Mucosa of rectum (tissue), 2 donors: ENCODE results near the gene TNFSF18.
"Not testable (repeated sequence)": the region's sequence is repeated elsewhere in the genome, so short reads cannot be mapped to it uniquely, and the experiment has no call there.

ENCODE experiments used
- H3K27ac ChIP-seq, 2 donors: one replicate each; pipeline ENCODE4 v1.7.0; 2013; ENCODE audit warnings: inconsistent platforms in 2 of 2, low read depth in 2 of 2, low read length in 2 of 2
- H3K27me3 ChIP-seq, 2 donors: one replicate each; pipeline ENCODE4 v1.7.0; 2013; ENCODE audit warnings: low read length in 2 of 2; ENCODE audit not compliant: control insufficient read depth in 2 of 2, insufficient read depth in 2 of 2
- H3K36me3 ChIP-seq, 2 donors: one replicate each; pipeline ENCODE4 v1.7.0; 2013; ENCODE audit warnings: low read length in 2 of 2; ENCODE audit not compliant: control insufficient read depth in 2 of 2, insufficient read depth in 2 of 2
- H3K4me1 ChIP-seq, 2 donors: one replicate each; pipeline ENCODE4 v1.7.0; 2013; ENCODE audit warnings: low read length in 2 of 2, mild to moderate bottlenecking in 1 of 2; ENCODE audit not compliant: control insufficient read depth in 2 of 2, insufficient read depth in 2 of 2
- H3K4me3 ChIP-seq, 2 donors: one replicate each; pipeline ENCODE4 v1.7.0; 2013; ENCODE audit warnings: low read length in 2 of 2
- H3K9ac ChIP-seq, 2 donors: one replicate each; pipeline ENCODE4 v1.7.0; 2013; ENCODE audit warnings: low read length in 2 of 2, low read depth in 1 of 2, mild to moderate bottlenecking in 1 of 2
- H3K9me3 ChIP-seq, 2 donors: one replicate each; pipeline ENCODE4 v1.7.0; 2013; ENCODE audit warnings: low read length in 2 of 2; ENCODE audit not compliant: control insufficient read depth in 2 of 2
- donor health status: healthy.
- donor health status: Normal muscosa, but diverticular disease.

Gene TNFSF18, protein sequence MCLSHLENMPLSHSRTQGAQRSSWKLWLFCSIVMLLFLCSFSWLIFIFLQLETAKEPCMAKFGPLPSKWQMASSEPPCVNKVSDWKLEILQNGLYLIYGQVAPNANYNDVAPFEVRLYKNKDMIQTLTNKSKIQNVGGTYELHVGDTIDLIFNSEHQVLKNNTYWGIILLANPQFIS

DNA sequence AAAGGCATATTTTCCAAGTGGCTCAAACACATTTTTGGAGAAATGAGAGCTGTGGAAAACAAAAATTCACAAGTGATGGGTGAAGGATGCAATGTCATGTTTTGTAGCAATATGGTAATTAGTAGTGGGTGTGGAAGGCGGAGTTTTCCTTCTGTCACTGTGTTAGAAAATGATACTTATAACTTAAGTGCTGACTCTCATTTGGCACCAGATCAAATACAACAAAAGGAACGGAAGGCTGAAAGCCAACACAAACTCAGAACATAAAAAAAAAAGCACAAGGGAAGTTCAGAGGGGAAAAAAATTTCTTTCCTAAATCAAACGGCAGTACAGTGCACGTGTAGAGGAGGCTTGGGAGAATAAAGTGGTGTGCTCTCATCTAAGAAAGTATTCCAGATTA is at the start of gene TNFSF18:
TSS of gene TNFSF18 (minus strand) at position 77 of the 400 bp plus-strand sequence. CDS start at position 32, 45 bp downstream.
- H3K9me3 ChIP-seq = no peaks in the 10 kb centered on the region
- H3K27me3 ChIP-seq = no peaks in the 10 kb centered on the region
- H3K4me3 ChIP-seq = no peak within 1 kb of the TSS
- H3K4me1 ChIP-seq = peaks cover 0 to 2% of the 10 kb centered on the region in 2 donors
- H3K36me3 ChIP-seq = no peaks in the 10 kb centered on the region
- H3K9ac ChIP-seq = no peak within 1 kb of the TSS
- H3K27ac ChIP-seq = no peak within 1 kb of the TSS

DNA sequence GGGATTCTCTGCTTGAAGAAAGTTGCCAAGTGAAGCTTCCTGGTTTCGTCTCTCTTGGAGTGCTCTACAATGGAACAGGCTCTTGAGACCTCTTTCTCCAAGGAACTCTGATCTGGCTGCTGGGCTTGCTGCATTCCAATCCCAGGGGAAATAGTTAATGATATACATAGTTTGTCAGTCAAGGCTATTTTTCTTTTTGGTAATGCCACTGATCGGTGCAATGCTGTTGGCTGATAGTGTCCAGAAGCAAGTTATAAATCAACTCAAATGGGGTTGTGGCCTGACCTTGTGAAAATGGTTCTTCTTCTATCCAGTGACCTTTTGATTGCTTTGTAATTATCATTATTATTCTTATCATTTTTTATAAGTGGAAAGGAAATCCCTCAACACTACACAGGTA is 48.4 kb upstream of the TNFSF18 start:
- no peak overlapping the region for H3K27ac ChIP-seq
- H3K27me3 ChIP-seq = no peaks in the 10 kb centered on the region
- H3K4me3 ChIP-seq = no peak overlapping the region
- H3K36me3 ChIP-seq = no peaks in the 10 kb centered on the region
- peaks cover 3 to 4% of the 10 kb centered on the region in 2 donors for H3K9me3 ChIP-seq
- no peaks in the 10 kb centered on the region for H3K4me1 ChIP-seq
- H3K9ac ChIP-seq = no peak overlapping the region

DNA sequence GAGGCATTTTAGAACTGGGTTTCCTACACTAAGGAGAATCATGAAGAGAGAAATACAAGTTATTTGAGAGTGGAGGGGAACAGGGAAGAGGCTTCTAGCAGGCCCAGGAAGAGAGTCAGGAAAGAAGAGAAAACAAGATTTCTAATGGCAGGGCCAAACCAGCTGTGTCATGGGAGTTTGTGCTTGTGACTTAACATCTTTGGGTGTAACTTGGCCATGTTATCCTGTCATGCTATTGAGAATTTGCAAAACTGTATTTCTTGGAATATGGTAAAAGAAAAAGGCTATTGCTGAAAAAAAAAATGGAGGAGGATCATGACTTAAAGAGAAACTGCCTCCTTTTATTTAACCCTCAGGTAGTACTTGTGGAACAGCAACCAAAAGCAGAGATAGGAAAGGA is 47.4 kb upstream of the TNFSF18 start:
- Histone ChIP-seq H3K4me1 (no peaks in the 10 kb centered on the region), H3K36me3 (no peaks in the 10 kb centered on the region), H3K27me3 (no peaks in the 10 kb centered on the region), H3K9ac (no peak overlapping the region), H3K4me3 (no peak overlapping the region), H3K27ac (no peak overlapping the region), H3K9me3 (no peaks in the 10 kb centered on the region)

DNA sequence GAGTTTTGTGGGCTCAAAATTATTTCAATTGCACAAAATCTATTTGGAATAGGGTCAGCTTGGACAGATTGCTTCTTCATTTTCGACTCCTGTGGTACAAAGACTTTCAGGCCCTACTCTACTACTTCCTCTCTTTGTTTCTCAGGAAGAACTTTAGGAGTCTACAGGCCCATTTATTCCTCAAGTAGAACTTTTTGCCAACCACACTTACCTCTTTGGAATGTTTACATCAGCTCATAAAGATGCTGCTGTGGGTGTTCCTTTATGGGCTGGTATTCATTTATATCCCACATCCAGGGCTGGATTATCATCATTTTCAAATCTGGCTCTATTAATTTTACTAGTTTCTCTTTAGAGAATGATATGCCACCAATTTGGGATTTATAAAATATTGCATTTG is 46.3 kb upstream of the TNFSF18 start:
- H3K4me1 ChIP-seq = no peaks in the 10 kb centered on the region
- no peaks in the 10 kb centered on the region for H3K9me3 ChIP-seq
- no peak overlapping the region for H3K4me3 ChIP-seq
- no peaks in the 10 kb centered on the region for H3K36me3 ChIP-seq
- no peaks in the 10 kb centered on the region for H3K27me3 ChIP-seq
- no peak overlapping the region for H3K9ac ChIP-seq
- no peak overlapping the region for H3K27ac ChIP-seq

DNA sequence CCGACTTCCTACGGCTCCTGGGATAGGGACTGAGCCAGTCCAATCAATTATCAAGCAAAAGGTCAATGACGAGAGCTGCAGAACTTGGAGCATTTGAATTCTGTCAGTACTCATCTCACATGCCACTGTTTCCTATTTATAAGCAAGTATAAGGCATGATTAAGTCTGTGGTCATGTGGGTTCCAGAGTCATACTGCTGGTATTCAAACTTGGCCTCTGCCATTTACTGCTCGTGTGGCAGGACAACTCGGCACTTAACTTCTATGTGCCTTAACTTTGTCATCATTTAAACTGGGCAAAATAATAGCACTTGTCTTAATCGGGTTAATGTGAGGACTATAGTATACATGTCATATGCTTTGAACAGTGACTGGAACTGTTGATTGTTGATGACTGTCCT is 44.9 kb upstream of the TNFSF18 start:
- Histone ChIP-seq H3K9ac (no peak overlapping the region), H3K36me3 (no peaks in the 10 kb centered on the region), H3K4me3 (no peak overlapping the region), H3K4me1 (no peaks in the 10 kb centered on the region), H3K27me3 (no peaks in the 10 kb centered on the region), H3K9me3 (no peaks in the 10 kb centered on the region), H3K27ac (no peak overlapping the region)

DNA sequence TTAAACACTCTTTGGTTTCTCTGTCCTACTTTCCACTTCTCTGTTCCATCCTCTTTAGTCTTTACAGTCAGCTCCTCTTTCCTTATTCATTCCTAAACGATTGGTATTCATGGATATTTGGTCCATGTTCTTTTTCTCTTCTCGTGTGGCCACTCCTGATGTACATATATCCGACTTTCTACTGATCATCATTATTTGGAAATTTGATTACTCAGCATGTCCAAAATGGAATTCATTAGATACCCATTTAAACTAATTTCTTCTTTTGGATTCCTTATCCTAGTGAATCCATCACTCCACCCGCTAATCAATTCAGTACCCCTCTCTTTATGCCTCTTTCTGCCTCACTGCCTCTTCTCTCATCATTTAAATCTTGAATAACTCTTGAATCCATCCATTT is 43.8 kb upstream of the TNFSF18 start:
- H3K27me3 ChIP-seq = no peaks in the 10 kb centered on the region
- H3K27ac ChIP-seq = no peak overlapping the region
- H3K4me3 ChIP-seq = no peak overlapping the region
- H3K9ac ChIP-seq = no peak overlapping the region
- H3K4me1 ChIP-seq = no peaks in the 10 kb centered on the region
- no peaks in the 10 kb centered on the region for H3K9me3 ChIP-seq
- H3K36me3 ChIP-seq = no peaks in the 10 kb centered on the region

DNA sequence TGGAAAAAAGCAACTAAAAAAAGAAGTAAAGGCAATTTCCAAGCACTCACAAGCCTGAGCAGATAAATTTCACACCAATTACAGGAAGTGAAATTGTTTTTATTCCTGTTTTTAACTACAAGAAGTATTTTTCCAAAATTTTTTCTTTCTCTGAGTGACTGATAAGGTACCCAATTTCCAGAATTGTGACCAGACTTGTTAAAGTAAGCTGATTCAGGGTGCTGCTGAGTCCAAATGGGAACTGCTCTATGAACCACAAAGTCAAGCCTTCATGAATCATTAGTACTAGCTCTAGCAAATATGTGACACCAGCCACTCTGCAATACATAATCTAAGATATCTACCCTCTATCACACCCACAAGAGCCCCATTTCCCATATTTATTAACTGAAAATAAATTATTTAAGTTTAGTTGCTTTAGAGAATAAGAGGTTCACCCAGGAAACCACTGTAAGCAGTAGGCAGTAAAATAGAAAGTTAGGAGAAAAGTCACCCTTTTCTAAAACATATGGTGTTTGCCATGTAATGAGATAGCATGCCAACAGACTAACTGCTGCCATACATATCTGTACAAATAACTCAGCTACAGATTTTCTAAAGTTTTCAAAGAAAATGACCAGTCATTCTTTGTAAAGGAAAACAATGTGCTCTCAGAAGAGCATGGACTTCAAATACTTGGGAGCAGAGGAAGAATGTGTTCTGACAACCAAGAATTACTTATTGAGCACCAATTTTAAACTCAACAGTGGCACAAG is 43.1 kb upstream of the TNFSF18 start:
- no peaks in the 10 kb centered on the region for H3K4me1 ChIP-seq
- no peak overlapping the region for H3K9ac ChIP-seq
- H3K27ac ChIP-seq = no peak overlapping the region
- no peaks in the 10 kb centered on the region for H3K27me3 ChIP-seq
- no peak overlapping the region for H3K4me3 ChIP-seq
- no peaks in the 10 kb centered on the region for H3K9me3 ChIP-seq
- no peaks in the 10 kb centered on the region for H3K36me3 ChIP-seq

DNA sequence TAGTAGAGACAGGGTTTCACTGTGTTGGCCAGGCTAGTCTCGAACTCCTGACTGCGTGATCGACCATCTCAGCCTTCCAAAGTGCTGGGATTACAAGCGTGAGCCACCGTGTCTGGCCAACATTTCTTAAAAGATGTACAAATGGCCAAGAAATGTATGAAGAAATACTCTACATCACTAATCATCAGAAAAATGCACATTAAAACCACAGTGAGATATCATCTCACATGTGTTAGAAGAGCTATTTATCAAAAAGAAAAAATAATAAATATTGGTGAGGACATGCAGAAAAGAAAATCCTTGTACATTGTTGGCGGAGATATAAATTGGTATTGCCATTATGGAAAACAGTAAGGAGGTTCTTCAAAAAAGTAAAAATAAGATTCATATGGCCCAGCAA is 33.6 kb upstream of the TNFSF18 start:
- Histone ChIP-seq H3K36me3 (no peaks in the 10 kb centered on the region), H3K27ac (no peak overlapping the region), H3K4me3 (no peak overlapping the region), H3K4me1 (no peaks in the 10 kb centered on the region), H3K27me3 (no peaks in the 10 kb centered on the region), H3K9ac (no peak overlapping the region), H3K9me3 (no peaks in the 10 kb centered on the region)

DNA sequence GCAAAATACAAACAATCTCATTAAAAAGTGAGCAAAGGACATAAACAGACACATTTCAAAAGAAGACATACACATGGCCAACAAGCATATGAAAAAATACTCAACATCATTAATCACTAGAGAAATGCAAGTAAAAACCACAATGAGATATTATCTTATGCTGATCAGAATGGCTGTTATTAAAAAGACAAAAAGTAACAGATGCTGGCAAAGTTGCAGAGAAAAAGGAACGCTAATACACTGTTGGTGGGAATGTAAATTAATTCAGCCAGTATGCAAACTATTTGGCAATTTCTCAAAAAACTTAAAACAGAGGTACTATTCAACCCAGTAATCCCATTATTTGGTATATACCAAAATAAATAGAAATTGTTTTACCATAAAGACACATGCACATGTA is 32.2 kb upstream of the TNFSF18 start:
- no peaks in the 10 kb centered on the region for H3K36me3 ChIP-seq
- no peaks in the 10 kb centered on the region for H3K27me3 ChIP-seq
- H3K9me3 ChIP-seq = no peaks in the 10 kb centered on the region
- H3K4me3 ChIP-seq = no peak overlapping the region
- H3K9ac ChIP-seq = no peak overlapping the region
- no peak overlapping the region for H3K27ac ChIP-seq
- no peaks in the 10 kb centered on the region for H3K4me1 ChIP-seq

DNA sequence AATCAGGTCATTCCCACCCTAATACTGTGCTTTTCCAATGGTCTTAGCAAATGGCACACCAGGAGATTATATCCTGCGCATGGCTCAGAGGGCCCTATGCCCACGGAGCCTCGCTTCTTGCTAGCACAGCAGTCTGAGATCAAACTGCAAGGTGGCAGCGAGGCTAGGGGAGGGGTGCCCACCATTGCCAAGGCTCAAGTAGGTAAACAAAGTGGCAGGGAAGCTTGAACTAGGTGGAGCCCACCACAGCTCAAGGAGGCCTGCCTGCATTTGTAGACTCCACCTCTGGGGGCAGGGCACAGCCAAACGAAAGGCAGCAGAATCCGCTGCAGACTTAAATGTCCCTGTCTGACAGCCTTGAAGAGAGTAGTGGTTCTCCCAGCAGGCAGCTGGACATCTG is 23.5 kb upstream of the TNFSF18 start:
- not testable (repeated sequence) for H3K27ac ChIP-seq, H3K9ac ChIP-seq, H3K36me3 ChIP-seq, H3K9me3 ChIP-seq, H3K27me3 ChIP-seq, H3K4me1 ChIP-seq, H3K4me3 ChIP-seq
